ENCODE results near the gene TTLL8.

Gene TTLL8

DNA sequence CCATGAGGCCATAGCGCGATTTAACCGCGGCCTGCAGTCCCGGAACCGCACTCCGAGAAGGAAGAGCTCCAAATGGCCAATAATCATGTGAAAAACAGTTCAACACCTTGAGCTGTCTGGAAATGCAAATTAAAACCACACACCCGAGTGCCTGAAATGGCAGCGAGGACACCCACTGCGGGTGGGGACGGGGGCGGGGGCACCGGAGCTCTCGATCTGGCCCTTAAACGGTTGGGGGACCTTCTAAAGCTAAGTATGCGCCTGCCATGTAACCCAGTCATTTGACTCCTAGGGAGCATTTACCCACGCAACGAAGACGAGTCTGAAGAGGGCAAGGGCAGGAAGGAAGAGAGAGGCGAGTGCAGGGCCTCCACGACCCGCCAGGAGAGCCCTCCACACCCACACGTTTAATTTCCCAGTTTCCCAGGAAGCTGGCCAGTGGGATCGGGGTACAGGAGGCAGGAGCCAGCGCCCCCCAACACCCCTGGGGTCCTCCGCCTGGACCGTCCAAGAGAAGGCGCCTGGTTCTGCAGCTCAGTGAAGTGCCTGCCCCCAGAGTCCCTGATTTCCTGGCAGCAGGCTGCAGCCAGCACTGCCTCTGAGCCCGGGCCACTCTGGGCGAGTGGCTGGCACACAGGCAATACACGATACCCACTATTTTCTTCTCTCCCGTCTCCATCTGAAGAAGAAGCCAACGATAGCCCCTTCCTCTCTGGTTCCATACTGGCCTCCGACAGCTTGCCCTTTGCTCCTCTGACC is 1.7 kb downstream of the TTLL8 start:
- no peaks in the 10 kb centered on the region for H3K9me2 ChIP-seq (replicated peaks; ENCODE audit: insufficient read depth, low read length)
- no peak overlapping the region for H2AFZ ChIP-seq (ENCODE audit: low read length)
- H4K20me1 ChIP-seq (ENCODE audit: insufficient read depth, low read length): no peaks in the 10 kb centered on the region
- no peak overlapping the region for H3K27ac ChIP-seq (ENCODE audit: low read length)
- no peaks in the 10 kb centered on the region for H3K9me3 ChIP-seq (replicated peaks; ENCODE audit: insufficient read depth, low read length)
- no peaks in the 10 kb centered on the region for H3K79me2 ChIP-seq (ENCODE audit: low read length)
- H3K4me2 ChIP-seq (ENCODE audit: low read depth, low read length): no peak overlapping the region
- H3K4me3 ChIP-seq (ENCODE audit: low read length): no peak overlapping the region
- no peak for TF ChIP-seq EZH2 (optimal IDR thresholded peaks at IDR 0.05; ENCODE audit: low read depth, low read length)
- no peak for TF ChIP-seq EZH2phosphoT487 (IDR thresholded peaks at IDR 0.05; ENCODE audit: low read length)
- H3K36me3 ChIP-seq (replicated peaks; ENCODE audit: insufficient read depth, low read length): no peaks in the 10 kb centered on the region
- peaks cover 7% of the 10 kb centered on the region; the same call in 1 of the 2 replicates for H3K4me1 ChIP-seq (ENCODE audit: low read length)
- DNase-seq: no peak
- no peak overlapping the region for H3K9ac ChIP-seq (ENCODE audit: low read length)
- peaks cover 5% of the 10 kb centered on the region; the same call in 1 of the 2 replicates for H3F3A ChIP-seq (ENCODE audit: insufficient read depth, low read length)
- H3K27me3 ChIP-seq (replicated peaks; ENCODE audit: insufficient read depth, low read length): peaks cover 49% of the 10 kb centered on the region

- peak overlapping the region; percentile 39; the same call in 1 of the 2 replicates for H2AFZ ChIP-seq (ENCODE audit: low read length)
- no peak overlapping the region for H3K9ac ChIP-seq (ENCODE audit: low read length)
- H4K20me1 ChIP-seq (ENCODE audit: insufficient read depth, low read length): no peaks in the 10 kb centered on the region
- peaks cover 52% of the 10 kb centered on the region for H3K27me3 ChIP-seq (replicated peaks; ENCODE audit: insufficient read depth, low read length)
- no peaks in the 10 kb centered on the region for H3K36me3 ChIP-seq (replicated peaks; ENCODE audit: insufficient read depth, low read length)
- TF ChIP-seq, protein P1, sequence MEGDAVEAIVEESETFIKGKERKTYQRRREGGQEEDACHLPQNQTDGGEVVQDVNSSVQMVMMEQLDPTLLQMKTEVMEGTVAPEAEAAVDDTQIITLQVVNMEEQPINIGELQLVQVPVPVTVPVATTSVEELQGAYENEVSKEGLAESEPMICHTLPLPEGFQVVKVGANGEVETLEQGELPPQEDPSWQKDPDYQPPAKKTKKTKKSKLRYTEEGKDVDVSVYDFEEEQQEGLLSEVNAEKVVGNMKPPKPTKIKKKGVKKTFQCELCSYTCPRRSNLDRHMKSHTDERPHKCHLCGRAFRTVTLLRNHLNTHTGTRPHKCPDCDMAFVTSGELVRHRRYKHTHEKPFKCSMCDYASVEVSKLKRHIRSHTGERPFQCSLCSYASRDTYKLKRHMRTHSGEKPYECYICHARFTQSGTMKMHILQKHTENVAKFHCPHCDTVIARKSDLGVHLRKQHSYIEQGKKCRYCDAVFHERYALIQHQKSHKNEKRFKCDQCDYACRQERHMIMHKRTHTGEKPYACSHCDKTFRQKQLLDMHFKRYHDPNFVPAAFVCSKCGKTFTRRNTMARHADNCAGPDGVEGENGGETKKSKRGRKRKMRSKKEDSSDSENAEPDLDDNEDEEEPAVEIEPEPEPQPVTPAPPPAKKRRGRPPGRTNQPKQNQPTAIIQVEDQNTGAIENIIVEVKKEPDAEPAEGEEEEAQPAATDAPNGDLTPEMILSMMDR (IDR thresholded peaks at IDR 0.05; ENCODE audit: low read length): no peak
- TF ChIP-seq EZH2phosphoT487 (IDR thresholded peaks at IDR 0.05; ENCODE audit: low read length) (no peak), EZH2 (optimal IDR thresholded peaks at IDR 0.05; ENCODE audit: low read depth, low read length) (no peak)
- H3K79me2 ChIP-seq (ENCODE audit: low read length): no peaks in the 10 kb centered on the region
- no peak overlapping the region for H3K4me3 ChIP-seq (ENCODE audit: low read length)
- no peaks in the 10 kb centered on the region for H3K4me1 ChIP-seq (ENCODE audit: low read length)
- H3K4me2 ChIP-seq (ENCODE audit: low read depth, low read length): peak overlapping the region; percentile 20; the same call in 1 of the 2 replicates
- peaks cover 5% of the 10 kb centered on the region; the same call in 1 of the 2 replicates for H3F3A ChIP-seq (ENCODE audit: insufficient read depth, low read length)
- peak overlapping the region; percentile 50; the same call in 1 of the 2 replicates for H3K27ac ChIP-seq (ENCODE audit: low read length)
- H3K9me3 ChIP-seq (replicated peaks; ENCODE audit: insufficient read depth, low read length): no peaks in the 10 kb centered on the region
- DNase-seq: peak; percentile 86
- no peaks in the 10 kb centered on the region for H3K9me2 ChIP-seq (replicated peaks; ENCODE audit: insufficient read depth, low read length)
Measured at GRCh38 chr22:50053861-50054260, 4.2 kb downstream of the TTLL8 start.

DNA sequence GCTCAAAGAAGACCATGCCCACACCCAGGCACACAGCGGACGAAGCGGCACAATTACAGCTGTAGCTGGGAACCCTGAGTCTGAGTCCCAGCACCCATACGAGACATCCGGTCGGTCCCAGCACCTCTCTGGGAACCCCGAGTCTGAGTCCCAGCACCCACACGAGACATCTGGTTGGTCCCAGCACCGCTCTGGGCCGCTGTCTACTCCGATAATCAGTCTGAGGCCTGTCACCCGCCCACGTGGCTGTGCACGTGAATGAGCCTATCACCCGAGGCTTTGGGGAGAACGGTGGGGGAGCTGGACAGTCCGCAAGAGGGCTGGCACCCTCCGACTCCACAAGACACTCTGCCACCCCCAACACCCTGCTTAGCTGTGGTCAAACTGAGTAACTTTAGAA is 6.2 kb downstream of the TTLL8 start:
- H3K27ac ChIP-seq (ENCODE audit: low read length): no peak overlapping the region
- no peaks in the 10 kb centered on the region for H3K79me2 ChIP-seq (ENCODE audit: low read length)
- H3K4me3 ChIP-seq (ENCODE audit: low read length): no peak overlapping the region
- H3K9ac ChIP-seq (ENCODE audit: low read length): no peak overlapping the region
- H3F3A ChIP-seq (ENCODE audit: insufficient read depth, low read length): peaks cover 5% of the 10 kb centered on the region; the same call in 1 of the 2 replicates
- no peak overlapping the region for H2AFZ ChIP-seq (ENCODE audit: low read length)
- no peaks in the 10 kb centered on the region for H3K4me1 ChIP-seq (ENCODE audit: low read length)
- H3K36me3 ChIP-seq (replicated peaks; ENCODE audit: insufficient read depth, low read length): no peaks in the 10 kb centered on the region
- peaks cover 67% of the 10 kb centered on the region for H3K27me3 ChIP-seq (replicated peaks; ENCODE audit: insufficient read depth, low read length)
- no peaks in the 10 kb centered on the region for H3K9me2 ChIP-seq (replicated peaks; ENCODE audit: insufficient read depth, low read length)
- TF ChIP-seq EZH2phosphoT487 (IDR thresholded peaks at IDR 0.05; ENCODE audit: low read length) (no peak), EZH2 (optimal IDR thresholded peaks at IDR 0.05; ENCODE audit: low read depth, low read length) (no peak)
- TF ChIP-seq, protein P1 (IDR thresholded peaks at IDR 0.05; ENCODE audit: low read length): no peak
- H3K4me2 ChIP-seq (ENCODE audit: low read depth, low read length): no peak overlapping the region
- DNase-seq: no peak
- H3K9me3 ChIP-seq (replicated peaks; ENCODE audit: insufficient read depth, low read length): no peaks in the 10 kb centered on the region
- no peaks in the 10 kb centered on the region for H4K20me1 ChIP-seq (ENCODE audit: insufficient read depth, low read length)
